LoVo (cell line): ENCODE data around the gene MEIS1.

Experiments
- DNase-seq: peaks from one replicate; pipeline ENCODE4 v3.0.0-alpha.2; 2016; ENCODE audit warnings: low spot score

Gene MEIS1

DNA sequence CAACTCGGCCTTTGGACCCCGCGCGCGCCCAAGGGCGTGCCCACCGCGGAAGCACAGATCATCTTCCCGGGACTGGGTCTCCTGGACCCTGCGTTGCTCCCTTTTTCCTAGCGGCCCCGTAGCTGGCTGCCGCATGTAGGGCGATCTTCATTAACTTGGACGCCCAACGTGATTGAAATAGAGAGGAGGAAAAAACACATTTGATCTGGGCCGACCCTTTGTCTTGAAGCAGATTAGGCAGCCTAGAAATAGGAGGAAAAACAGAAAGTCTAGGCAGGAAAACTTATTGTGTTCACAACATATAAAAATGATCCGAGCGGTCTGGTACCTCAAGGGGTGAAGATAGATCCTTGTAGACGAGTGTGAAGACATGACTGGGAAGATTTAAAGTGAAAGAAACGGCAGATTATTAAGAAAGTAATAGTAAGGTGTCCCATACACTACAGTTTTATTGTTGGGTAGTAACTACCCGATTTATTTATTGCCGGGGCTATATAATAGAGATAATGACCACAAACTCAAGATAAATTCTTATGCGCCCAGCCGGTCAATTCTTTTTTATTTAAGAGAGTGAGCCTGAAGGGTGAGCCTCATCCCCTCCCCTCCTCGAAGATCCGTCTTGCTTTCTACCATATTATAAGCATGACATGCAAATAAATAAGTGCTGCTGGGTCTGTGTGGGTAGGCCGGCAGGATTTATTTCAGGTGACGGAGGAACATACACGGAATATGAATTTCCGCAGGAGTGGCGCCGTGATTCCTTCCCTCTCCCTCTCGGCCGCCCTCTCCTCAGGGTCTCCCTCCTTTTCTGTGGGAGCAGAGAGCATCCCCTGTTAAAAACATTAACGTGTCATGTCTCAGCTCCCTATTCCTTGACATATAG is 147.4 kb downstream of the MEIS1 start:
- no peak for DNase-seq

DNA sequence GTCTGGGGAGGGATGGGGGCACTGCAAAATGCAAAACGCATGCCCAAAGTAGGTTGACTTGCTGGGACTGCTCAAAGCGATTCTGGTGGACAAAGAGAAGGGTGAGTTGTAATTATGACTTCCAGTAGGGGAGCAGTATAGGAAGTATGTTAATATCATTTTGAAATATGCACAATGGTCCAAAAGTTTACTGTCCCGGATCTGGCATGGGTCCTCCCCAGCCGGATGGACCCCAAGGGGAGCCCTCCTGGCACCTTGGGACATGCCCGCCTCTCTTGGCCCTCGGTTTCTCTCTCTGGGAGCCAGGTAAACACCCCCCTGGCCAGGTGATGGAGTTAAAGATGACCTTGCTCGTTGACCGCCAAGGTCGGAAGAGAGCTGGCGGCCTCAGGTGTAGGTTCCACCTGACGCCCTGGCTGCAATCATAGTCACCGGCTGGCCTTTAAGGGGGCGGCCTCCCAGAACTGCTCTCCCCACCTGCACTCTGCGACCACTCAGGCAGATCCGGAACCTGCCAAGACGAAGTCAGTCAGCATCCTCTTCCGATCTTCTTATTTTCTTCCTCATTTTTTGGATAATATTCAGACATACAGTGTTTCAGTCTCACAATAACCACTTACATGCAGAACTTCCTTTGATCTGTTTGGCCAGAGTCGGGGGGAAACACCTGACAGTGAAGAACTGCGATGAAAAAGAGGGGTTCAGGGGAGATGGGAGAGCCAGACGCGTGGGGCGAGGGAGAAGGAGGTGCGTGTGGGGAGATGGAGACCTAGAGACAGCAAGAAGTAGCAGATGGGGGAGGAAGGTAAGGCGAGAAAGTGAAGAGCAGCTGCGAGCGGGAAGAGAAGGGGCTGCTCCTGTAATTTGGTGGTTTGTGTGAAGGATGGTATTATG is 148.3 kb downstream of the MEIS1 start:
- DNase-seq, result no peak

DNA sequence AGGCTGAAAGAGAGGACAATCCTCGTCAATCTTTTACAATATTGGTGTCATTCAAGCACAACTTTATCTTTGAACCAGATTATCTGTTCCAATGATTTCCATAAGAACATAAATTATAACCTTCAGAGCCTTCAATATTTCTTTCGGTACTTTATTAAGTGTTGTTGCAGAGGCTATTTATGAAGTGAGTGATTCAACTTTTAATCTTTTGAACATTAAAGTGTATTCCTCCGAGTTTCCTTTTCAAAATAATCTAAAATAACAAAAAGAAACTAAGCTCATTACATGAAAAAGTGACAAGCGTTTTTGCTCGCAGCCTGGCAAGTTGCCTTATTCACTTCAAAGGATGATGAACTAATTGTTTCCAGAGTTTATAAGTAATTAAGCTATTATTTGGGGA is 149.0 kb downstream of the MEIS1 start:
- no peak for DNase-seq

- no peak for DNase-seq
Observed at GRCh38 chr2:66585587-66585986, 150.7 kb downstream of the MEIS1 start.

DNA sequence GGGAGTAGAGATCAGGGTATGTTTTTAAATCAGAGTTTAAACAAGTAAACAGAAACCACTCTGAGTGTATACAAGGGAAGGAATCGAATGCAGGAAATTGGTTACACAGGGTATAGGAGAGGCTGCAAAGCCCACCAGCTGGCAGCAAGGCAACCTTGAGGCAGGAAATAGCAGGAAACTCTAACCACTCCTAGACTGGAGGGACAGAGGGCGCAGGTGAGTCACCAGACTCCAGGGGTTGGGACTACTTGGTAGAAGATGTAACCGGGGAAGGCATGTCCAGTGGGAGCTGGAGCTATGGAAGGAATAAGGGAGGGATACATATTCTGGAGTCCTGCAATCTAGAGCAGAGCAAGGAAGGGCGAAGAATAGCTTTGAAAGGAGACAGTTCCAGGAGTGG is 152.3 kb downstream of the MEIS1 start:
- peak; percentile 15 for DNase-seq

GRCh38 chr2:66594001-66594400 is 159.1 kb downstream of the MEIS1 start:
- no peak for DNase-seq

GRCh38 chr2:66595556-66595955 is 160.6 kb downstream of the MEIS1 start:
- no peak for DNase-seq

DNA sequence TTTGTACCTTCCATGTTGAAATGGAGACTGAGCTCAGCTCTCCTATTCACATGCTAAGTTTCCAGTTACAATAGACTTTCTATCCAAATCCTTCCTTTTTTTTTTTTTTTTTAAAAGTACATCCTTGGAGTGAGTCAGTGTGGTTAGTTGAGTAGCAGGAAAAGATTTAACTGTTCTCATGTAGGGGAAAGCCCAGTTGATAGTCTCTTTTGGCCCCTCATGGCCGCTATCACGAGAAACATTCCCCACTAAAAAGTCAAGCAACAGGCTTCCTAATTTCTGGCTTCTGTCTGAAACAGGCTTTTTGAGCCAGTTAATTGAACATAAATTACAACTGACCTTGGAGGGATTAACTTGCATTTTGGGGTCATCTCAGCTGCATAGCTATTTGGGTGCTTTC is 161.3 kb downstream of the MEIS1 start:
- DNase-seq, result no peak

DNA sequence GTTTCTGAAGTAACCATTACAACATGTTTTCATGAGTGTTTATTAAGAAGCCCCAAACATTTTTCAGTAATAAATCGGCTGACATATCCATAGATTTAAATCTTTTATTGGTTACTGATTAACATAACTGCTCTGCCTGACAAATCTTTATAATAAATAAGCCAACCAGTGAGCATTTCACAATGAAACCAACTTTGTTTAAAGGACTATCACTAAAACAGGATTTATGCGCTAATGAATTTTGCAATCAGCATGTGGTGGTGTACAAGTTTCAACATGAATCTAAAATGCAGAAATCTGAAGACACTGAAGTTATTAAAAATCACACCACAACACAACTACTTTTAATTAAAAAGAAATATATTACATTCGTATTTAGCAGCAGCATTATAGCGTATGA is 166.7 kb downstream of the MEIS1 start:
- DNase-seq, result no peak

DNA sequence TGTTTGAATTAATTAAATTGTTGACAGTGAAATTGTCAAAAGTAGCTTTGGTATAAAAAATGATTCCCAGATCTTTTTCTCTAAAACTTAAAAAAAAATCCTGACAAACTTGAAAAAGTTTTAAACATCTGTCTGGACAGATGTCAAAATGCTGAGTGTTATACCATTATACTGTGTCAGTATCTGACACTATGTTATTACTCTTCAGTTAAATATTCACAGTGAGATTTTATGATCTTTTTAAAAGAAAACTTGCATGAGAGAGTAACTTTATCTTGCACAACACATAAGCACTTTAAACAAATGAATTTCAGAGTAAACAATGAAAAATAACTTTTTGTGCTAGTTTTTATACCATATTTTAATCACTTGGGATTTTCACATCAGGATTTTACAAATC is 167.4 kb downstream of the MEIS1 start:
- no peak for DNase-seq

DNA sequence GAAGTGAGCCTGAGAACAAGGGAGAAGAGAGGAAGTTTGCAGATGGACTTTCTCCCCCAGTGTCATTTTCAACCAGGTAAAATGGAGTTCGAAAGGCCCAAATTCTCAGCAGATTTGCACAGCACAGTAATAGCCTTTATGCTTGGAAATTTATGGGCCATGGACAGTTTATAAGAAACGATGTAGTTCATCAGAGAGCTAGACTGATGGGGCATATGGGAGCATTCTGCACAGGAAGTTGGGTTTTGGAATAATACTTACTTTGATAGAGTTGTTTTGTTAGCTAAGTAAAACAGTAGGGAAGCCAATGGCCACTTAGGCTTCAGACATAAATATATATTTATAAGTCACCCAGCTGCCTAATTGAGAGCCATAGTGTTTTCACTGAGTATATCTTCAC is 169.4 kb downstream of the MEIS1 start:
- no peak for DNase-seq

- DNase-seq, result no peak
Observed at GRCh38 chr2:66604976-66605375, 170.1 kb downstream of the MEIS1 start.

DNA sequence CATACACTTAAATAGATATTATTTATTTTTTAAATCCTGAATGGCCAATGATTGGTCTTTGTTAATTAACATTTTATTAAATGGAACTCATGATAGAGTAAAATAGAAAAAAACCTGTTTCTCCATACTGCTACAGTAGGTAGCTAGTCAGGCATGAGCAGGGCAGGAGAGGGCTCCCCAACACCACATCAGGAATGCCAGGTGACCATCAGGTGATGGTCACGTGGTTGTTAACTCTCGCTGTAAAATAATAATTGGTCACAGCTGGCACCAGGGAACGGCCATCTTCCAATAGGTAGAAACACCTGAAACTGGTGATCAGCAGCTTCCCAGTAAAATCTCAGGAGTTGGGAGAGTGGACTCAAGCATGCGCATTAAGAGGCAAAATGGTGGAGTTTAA is 172.2 kb downstream of the MEIS1 start:
- no peak for DNase-seq
